D341Med (cell line): Measurements from ENCODE around the gene GCSAM.
"Not testable (repeated sequence)": the region's sequence is repeated elsewhere in the genome, so short reads cannot be mapped to it uniquely, and the experiment has no call there.

Experiments
- DNase-seq: peaks from one replicate; pipeline ENCODE4 v3.0.0; 2012; ENCODE audit warnings: low spot score

The GCSAM gene

GRCh38 chr3:112072387-112073060, 60.5 kb downstream of the GCSAM start:
- DNase-seq, result not testable (repeated sequence)
